Neural progenitor cell (in vitro differentiated cells): ENCODE results near the gene CCNYL1.

Source experiments
- EZH2 ChIP-seq: fragments of 200-600 bp; sonication (generic); IDR thresholded peaks from 2 replicates; pipeline ENCODE4 v1.6.1; 2017; ENCODE audit warnings: antibody characterized with exemption, mild to moderate bottlenecking, moderate library complexity
- EZH2phosphoT487 ChIP-seq: fragments of 200-600 bp; sonication (generic); IDR thresholded peaks from 2 replicates; pipeline ENCODE4 v1.6.1; 2017; ENCODE audit warnings: antibody characterized with exemption
- TF ChIP-seq, protein P1 (sequence below): fragments of 200-600 bp; sonication (generic); IDR thresholded peaks from 2 replicates; pipeline ENCODE4 v1.5.1; 2017; ENCODE audit warnings: antibody characterized with exemption, mild to moderate bottlenecking

DNA sequence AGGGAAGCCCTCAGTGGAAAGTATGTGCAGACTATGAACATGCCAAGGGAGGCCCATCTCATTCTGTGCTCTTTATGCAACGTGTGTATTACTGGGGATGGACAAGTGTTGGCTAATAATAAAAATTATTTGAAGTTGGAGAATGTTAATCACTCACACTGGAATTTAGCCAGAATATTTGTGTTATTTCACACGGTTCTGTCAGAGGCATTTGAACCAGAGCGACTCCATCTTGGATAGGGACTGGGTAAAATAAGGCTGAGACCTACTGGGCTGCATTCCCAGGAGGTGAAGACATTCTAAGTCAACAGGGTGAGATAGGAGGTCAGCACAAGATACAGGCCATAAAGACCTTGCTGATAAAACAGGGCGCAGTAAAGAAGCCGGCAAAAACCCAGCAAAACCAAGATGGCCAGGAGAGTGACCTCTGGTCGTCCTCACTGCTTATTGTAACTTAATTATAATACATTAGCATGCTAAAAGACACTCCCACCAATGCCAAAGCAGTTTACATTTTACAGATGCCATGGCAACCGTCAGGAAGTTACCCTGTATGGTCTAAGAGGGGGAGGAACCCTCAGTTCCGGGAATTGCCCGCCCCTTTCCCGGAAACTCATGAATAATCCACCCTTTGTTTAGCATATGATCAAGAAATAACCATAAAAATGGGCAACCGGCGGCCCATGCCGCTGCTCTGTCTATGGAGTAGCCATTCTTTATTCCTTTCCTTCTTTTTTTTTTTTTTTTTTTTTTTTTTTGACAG, 60.8 kb downstream of the CCNYL1 start:
- TF ChIP-seq EZH2 (no peak), EZH2phosphoT487 (no peak)
- TF ChIP-seq, protein P1, sequence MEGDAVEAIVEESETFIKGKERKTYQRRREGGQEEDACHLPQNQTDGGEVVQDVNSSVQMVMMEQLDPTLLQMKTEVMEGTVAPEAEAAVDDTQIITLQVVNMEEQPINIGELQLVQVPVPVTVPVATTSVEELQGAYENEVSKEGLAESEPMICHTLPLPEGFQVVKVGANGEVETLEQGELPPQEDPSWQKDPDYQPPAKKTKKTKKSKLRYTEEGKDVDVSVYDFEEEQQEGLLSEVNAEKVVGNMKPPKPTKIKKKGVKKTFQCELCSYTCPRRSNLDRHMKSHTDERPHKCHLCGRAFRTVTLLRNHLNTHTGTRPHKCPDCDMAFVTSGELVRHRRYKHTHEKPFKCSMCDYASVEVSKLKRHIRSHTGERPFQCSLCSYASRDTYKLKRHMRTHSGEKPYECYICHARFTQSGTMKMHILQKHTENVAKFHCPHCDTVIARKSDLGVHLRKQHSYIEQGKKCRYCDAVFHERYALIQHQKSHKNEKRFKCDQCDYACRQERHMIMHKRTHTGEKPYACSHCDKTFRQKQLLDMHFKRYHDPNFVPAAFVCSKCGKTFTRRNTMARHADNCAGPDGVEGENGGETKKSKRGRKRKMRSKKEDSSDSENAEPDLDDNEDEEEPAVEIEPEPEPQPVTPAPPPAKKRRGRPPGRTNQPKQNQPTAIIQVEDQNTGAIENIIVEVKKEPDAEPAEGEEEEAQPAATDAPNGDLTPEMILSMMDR: no peak
